GM18858 (cell line): Measurements from ENCODE around the gene PANX1.
"Not testable (repeated sequence)": the region's sequence is repeated elsewhere in the genome, so short reads cannot be mapped to it uniquely, and the experiment has no call there.

Experiments
- ATAC-seq: cut with Tn5 transposase; IDR thresholded peaks from one replicate; pipeline ENCODE4 v1.9.1; 2021; ENCODE audit not compliant: unreplicated experiment

PANX1 gene

GRCh38 chr11:94128746-94129511 is at the start of gene PANX1:
Gene PANX1, plus strand, starts transcription at chr11:94128841. Its CDS starts 472 bp downstream, at chr11:94129313.
- ATAC-seq: peak; percentile 74

- ATAC-seq: no peak
Observed at GRCh38 chr11:94084164-94084563, 44.5 kb upstream of the PANX1 start.

- ATAC-seq: no peak
Observed at GRCh38 chr11:94088906-94089305, 39.7 kb upstream of the PANX1 start.

GRCh38 chr11:94089341-94089740 is 39.3 kb upstream of the PANX1 start:
- no peak for ATAC-seq

- ATAC-seq: no peak
Observed at GRCh38 chr11:94090401-94090800, 38.2 kb upstream of the PANX1 start.

GRCh38 chr11:94091091-94091490 is 37.5 kb upstream of the PANX1 start:
- no peak for ATAC-seq

- no peak for ATAC-seq
Observed at GRCh38 chr11:94100253-94100652, 28.4 kb upstream of the PANX1 start.

- ATAC-seq: no peak
Observed at GRCh38 chr11:94103471-94103870, 25.2 kb upstream of the PANX1 start.

GRCh38 chr11:94104734-94105133 is 23.9 kb upstream of the PANX1 start:
- ATAC-seq: no peak

GRCh38 chr11:94106716-94107115 is 21.9 kb upstream of the PANX1 start:
- no peak for ATAC-seq

DNA sequence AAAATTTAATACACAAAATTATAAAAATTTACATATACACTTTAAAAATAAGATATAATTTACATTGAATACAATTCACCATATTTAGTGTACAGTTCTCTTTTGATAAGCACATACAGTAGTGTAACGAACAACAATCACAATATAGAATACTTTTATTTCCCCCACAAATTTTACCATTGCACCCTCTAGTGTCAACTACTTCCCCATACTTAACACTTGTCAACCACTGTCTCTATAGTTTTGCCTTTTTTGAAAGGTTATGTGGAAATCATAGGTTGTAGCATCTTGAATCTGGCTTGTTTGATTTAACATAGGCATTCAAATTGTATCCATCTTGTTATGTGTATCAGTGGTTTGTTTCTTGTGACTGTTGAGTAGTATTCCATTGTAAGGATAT is 21.3 kb upstream of the PANX1 start:
- no peak for ATAC-seq

- ATAC-seq: no peak
Observed at GRCh38 chr11:94111241-94111640, 17.4 kb upstream of the PANX1 start.

GRCh38 chr11:94111660-94112059 is 17.0 kb upstream of the PANX1 start:
- no peak for ATAC-seq

DNA sequence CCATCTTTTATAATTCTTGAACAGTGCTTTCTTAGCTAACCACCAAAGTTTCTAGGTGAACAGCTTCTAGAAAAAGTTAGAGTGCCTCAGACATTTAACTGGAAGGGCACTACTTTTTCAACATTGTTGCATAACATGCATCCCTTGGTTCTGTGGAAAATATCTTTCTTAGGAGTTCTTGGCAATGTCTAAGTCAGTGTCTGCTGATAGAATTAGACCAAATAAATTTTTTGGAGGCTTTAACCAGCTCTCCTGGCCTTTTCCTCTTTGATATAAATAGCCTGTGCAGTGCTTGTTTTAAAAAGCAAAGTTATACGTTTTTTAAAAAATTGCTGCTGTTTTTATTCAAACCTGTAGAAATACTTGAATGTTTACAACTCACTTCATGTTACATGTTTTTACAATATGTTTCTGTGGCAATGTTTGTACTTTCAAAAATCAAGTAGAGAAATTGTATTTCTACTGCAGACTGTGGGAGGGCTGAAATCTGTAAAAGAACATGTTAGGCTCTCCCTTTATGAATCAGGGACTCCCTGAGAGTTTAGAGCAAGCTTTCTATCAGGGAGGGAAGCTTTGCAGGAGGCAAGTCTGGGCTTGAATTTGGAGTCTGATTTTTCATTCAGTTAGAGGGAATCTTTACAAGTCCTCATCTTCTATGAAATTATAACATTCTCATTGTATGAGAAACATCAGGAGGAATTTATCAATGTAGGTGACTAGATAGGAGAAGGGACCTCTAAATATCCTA is 16.3 kb upstream of the PANX1 start:
- ATAC-seq: no peak

- no peak for ATAC-seq
Observed at GRCh38 chr11:94117197-94117574, 11.5 kb upstream of the PANX1 start.

DNA sequence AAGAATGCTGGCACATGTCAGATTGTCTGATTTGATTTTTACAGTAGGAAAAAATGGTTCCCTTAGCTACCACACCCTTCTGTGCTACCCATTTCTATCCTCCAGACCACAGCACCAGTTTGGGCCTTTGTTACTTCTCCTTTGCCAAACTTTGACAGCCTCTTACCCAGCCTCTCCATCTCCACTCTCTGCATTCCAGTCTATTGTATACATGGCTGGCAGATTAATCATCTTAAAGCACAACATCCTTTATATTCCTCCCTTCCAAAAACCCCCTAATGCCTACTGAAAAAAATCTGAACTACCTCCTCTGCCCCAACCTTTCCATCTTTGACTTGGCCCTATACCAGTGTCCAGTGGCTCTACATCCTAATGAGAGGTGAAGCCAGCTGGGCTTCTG is 10.8 kb upstream of the PANX1 start:
- no peak for ATAC-seq

GRCh38 chr11:94119676-94120075 is 9.0 kb upstream of the PANX1 start:
- ATAC-seq: not testable (repeated sequence)

DNA sequence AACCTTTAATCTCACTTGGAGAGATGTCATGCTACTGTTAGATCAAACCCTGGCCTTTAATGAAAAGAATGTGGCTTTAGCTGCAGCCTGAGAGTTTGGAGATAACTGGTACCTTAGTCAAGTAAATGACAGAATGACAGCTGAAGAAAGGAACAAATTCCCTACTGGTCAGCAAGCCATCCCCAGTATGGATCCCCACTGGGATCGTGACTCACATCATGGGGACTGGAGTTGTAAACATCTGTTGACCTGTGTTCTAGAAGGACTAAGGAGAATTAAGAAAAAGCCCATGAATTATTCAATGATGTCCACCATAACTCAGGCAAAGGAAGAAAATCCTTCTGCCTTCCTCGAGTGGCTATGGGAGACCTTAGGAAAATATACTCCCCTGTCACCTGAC is 8.1 kb upstream of the PANX1 start:
- ATAC-seq: not testable (repeated sequence)

GRCh38 chr11:94120946-94121345 is 7.7 kb upstream of the PANX1 start:
- no peak for ATAC-seq

- no peak for ATAC-seq
Observed at GRCh38 chr11:94125407-94126115, 3.1 kb upstream of the PANX1 start.

DNA sequence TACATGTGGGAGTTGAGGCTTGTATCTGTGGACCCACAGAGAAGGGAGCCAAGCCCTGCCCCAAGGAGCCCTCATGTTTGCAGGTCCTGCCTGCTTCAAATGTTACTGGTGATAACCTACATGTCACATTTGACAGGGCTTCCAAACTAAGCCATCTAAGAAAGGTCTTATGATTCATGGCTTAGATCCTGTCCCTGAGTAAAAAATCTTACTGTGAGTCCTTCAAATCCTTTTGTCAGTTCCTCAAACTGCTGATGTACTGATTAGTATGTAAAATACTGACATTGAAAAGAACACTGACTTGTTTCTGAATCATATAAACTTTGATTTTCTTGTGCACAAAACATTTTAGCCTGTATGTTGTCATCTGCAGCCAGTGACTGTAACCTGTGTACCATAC is 1.0 kb upstream of the PANX1 start:
- no peak for ATAC-seq

- peak; percentile 17 for ATAC-seq
Observed at GRCh38 chr11:94128291-94128745, 323 bp upstream of the PANX1 start.
